Fibroblast of upper back skin (primary cell): ENCODE data around the gene ASCL1.
A peak's percentile ranks its signal among the peaks of the same experiment; 100 is the strongest.

Experiments used
- DNase-seq: peaks from one replicate; pipeline ENCODE4 v3.0.0-alpha.2; 2013

The ASCL1 gene

DNA sequence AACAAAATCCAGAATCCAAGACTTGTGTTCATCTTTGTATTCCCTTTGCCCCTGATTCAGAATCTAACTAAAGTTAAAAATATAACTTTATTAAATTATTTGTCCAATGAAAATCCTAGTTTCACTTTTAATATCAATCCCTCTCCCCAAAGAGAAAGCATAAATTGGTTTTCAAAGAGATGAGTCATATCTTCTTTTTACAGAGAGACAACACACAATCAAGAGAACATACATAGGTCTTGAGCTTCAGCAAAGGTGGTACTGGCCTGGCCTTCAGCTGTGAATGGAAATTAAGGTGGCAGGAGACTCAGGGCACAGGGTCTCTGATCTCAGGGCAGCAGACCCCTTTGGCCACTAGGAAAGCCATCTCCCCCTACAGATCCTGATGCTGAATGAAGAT, 4.3 kb upstream of the ASCL1 start:
- no peak for DNase-seq

DNA sequence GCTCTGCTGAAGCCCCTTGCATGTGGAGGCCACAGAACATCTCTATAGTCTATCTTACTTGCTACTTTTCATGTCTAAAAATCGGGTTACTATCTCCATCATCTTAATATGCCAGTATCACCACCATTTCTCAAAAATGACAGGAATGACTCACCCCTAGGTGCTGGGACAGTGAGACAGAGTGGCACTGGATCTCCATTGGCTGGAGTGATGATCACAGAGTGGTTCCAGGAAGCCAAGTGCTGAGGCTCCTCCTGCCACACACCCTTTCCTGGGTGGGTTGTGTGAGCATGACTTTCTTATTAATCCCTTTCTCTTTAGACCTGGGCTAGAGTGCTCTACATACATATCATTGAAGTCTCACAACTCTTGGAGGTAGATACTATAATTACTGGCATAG, 3.3 kb upstream of the ASCL1 start:
- DNase-seq: no peak

DNA sequence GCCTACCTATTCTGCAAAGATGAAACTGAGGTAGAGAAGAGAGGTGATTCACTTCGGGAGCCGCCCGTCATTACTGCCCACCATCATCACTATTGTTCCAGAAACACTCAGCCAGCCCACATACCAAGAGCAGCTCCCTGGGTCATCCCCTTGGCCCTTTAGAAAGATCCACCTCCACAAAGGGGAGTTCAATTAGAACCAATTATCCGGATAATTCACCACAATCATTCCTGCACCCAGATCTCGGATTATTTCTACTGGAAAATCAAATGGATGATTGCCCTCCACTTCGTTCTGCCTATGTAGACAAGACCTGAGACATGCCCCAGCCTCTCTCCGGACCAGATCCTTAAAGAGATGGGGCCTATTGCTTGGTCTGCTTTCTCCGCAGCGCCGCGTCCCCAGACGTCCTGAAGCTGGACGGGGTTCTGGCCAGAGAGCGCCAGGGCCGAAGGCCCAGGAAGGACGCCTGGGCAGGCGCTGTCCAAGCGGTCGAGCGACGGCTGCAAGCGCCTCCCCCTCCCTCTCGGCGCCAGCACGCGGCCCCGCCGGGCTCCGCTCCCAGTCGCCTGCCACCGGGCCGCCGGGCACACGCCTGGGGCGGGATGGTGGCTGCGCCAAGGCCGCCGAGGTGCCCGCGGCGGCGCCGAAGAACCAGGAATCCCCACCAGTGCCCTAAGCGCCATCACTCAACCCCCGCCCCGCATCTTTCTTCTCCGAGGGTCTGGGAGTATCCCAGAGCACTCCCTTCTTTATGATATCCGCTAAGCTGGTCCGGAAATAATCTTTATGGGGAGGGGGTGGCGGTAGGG, 1.3 kb upstream of the ASCL1 start:
- no peak for DNase-seq

DNA sequence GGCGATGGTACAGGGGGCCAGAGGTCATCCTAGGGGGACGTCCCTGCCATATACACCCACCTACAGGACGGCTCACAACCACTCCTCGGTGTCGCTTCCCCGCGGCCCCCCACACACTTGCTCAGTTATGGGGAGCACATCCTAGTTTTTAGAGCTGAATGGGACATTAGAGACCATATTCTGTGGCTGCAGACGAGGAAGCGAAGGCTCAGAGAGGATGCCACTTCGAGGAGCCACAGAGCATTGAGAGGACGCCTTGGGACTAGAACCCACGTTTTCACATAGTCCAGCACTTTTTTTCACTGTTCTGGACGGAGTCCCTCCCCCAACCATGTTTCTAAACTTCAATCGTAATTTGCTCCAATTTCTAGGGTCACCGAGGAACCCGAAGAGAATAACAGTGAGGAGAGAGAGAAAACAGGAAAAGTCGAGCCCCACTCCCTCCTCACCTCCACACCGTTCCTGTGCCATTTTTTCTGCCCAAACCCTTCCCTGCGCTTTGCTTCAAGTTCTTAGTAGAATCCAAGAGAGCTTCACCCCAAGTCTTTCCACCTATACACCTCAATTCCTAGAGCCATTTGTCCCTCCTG, 641 bp upstream of the ASCL1 start:
- no peak for DNase-seq

DNA sequence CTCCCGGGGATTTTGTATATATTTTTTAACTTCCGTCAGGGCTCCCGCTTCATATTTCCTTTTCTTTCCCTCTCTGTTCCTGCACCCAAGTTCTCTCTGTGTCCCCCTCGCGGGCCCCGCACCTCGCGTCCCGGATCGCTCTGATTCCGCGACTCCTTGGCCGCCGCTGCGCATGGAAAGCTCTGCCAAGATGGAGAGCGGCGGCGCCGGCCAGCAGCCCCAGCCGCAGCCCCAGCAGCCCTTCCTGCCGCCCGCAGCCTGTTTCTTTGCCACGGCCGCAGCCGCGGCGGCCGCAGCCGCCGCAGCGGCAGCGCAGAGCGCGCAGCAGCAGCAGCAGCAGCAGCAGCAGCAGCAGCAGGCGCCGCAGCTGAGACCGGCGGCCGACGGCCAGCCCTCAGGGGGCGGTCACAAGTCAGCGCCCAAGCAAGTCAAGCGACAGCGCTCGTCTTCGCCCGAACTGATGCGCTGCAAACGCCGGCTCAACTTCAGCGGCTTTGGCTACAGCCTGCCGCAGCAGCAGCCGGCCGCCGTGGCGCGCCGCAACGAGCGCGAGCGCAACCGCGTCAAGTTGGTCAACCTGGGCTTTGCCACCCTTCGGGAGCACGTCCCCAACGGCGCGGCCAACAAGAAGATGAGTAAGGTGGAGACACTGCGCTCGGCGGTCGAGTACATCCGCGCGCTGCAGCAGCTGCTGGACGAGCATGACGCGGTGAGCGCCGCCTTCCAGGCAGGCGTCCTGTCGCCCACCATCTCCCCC, 777 bp downstream of the ASCL1 start:
- peak; percentile 15 for DNase-seq

DNA sequence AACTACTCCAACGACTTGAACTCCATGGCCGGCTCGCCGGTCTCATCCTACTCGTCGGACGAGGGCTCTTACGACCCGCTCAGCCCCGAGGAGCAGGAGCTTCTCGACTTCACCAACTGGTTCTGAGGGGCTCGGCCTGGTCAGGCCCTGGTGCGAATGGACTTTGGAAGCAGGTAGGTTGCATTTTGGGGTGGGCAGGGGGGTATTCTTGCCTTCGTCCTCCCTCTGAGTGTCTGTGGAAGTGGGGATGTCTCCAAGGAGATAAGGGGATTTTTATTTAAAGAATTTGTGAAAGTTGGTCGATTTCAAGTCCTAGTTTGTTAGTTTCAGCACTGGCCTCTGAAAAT, 1.3 kb downstream of the ASCL1 start:
- DNase-seq: no peak

DNA sequence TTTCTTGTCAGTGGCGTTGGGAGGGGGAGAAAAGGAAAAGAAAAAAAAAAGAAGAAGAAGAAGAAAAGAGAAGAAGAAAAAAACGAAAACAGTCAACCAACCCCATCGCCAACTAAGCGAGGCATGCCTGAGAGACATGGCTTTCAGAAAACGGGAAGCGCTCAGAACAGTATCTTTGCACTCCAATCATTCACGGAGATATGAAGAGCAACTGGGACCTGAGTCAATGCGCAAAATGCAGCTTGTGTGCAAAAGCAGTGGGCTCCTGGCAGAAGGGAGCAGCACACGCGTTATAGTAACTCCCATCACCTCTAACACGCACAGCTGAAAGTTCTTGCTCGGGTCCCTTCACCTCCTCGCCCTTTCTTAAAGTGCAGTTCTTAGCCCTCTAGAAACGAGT, 1.9 kb downstream of the ASCL1 start:
- no peak for DNase-seq

DNA sequence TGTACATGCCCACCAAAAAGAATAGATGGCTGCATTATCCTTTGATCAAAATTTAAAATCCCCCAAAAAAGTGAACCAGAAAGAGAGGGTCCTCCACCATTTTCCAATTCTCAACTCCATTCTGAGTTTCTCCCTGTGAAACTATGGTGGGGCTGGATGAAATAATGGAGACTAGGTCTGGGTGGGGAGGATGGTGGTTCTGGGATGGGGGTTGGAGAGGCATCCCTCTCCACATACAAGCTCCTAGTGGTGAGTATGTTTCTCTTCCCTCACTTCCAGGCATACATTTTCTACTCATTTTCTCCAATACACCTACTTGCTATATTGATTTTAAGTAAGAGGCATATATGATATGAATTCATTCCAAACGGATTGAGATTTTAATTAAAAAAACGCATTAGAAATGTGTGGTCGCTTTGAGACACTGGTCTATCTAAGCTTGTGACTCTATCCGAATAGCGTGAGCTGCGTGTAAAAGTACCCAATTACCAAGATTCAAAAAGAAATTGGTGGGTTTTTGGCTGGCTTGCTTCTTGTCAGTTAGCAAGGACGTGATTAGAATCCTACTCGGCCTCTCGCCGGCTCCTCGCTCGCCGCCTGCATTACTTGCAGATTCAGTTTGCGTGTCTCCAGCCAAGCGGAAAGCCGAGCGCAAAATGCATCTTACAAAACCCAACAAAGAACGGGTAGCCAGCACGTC, 3.4 kb downstream of the ASCL1 start:
- DNase-seq: no peak

DNA sequence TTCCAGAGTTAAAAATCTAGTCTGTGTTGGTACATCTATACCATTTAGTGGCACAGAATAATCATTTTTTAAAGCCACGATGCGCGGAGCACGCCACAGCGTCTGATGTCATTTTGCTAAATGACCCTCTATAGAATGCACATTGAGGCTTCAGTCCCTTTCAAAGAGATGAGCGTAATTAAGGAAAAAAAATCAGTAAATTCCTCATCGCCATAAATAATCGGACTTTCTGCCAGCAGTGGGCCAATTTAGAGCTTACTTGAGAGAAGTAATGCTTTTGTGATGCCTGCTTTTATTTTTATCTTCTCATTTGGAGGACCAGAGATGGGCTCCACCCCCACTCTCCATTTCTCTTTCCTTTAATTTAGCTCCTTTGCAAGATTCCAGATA, 4.0 kb downstream of the ASCL1 start:
- no peak for DNase-seq

DNA sequence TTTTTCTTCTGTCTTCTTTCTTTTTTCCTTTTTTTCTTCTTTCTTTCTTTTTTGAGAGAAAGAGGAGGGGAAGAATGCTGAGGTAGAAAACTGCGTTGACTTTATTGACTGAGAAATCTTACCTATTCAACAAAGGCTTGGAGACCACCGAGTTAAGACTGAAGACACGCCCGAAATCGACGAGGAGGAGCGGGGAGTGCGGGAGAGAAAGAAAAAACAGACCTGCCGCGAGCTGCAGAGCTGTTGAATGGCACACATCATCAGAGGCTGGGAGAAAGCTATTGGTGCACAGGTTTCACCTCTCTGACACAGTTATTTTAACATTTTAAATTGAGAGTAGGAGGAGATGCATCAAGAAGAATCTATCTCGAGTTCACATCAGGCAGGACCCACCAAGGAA, 5.1 kb downstream of the ASCL1 start:
- no peak for DNase-seq

DNA sequence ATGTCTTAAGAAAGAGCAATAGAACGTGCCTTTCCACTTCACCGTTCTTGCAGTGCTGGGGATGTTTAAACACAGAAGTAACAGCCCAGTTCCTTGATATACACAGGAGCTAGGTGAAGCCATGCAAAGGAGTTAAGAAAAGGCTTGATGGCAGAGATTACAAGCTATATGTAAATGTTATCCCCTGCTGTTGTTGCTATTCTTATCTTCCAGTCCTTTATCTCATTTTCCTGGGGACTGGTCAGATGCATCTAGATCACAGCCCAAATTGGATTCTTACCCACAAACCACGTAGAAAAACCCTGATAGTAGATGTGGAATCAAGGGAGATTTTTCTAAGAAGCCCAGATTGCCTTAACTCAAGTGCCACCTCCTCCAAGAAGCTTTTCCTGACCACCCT, 5.5 kb downstream of the ASCL1 start:
- no peak for DNase-seq

DNA sequence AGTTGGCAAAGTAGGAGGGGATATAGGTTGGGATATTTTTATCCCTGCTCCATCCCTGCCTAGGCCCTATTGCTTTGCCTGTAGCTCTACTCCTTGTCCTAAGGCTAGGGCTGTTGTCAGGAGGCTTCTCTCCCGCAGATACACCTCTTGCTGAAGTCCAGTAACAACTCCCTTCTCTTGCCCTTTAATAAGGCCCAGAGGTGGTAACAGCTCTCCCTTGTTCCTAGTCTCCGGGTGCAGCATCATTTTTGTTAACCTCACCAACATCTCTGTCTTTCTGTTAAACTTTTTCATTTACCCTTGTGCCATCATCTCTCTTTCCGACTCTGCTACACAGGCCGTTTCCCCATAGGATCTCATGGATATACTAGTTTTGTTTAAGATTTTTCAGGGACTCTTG, 6.3 kb downstream of the ASCL1 start:
- DNase-seq: no peak

DNA sequence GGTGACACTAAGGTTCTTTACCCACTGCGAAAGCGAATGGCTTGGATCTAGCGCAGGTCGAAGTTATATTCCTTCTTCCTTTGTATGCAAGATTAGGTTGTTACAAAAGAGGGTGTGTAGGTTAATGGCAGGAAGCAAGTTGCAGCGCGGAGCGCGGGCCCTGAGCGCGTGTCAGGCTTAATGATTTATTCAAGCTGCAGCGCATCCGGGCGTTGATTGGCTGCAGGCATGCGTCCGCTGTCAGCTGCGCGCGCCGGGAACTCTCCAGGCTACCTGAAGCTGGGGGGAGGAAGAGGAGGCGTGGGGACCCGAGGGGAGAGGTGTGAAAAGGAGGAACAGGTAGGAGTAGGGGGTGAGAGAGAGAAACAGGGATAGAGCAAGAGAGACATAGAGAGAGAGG, 7.4 kb downstream of the ASCL1 start:
- no peak for DNase-seq

DNA sequence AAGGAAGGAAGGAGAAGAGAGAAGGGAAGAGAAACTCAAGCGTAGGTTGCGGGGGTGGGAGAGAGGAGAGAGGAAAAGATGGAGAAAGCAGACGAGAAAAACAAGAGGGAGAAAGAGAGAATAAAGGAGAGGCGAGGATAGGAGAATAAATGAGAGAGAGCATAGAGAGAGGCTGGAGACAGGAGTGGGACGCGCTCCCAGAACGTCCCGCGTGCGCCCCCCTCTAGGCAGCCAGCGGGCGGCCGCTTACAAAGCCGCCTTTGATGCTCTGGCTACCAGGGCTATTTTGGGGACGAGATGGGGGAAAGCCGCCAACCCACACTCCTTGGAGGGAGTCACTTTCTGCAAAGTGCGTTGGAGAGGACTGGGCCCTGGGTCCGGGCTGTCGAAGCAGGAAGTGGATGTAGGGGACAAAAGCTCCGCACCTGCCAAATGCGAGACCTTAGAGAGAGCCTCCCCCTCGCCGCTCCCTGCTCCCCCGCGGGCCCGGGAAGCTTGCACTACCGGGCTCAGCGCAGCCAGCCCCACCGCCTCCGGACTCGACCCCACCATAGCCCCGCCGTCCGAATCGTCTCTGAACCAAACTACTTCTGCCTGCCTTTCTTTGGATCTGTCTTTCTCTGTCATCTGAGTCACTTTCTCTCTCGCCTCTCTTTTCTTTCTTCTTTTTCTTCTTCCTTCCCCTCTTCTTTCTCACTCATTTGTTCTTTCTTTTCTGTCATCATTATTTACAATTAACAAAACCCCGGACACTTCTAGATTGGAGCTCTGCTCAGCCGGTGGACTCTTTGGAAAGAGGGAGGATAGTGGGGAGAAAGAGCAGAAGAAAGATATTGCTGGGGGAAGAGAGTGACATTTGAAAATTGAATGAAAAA, 8.0 kb downstream of the ASCL1 start:
- no peak for DNase-seq

DNA sequence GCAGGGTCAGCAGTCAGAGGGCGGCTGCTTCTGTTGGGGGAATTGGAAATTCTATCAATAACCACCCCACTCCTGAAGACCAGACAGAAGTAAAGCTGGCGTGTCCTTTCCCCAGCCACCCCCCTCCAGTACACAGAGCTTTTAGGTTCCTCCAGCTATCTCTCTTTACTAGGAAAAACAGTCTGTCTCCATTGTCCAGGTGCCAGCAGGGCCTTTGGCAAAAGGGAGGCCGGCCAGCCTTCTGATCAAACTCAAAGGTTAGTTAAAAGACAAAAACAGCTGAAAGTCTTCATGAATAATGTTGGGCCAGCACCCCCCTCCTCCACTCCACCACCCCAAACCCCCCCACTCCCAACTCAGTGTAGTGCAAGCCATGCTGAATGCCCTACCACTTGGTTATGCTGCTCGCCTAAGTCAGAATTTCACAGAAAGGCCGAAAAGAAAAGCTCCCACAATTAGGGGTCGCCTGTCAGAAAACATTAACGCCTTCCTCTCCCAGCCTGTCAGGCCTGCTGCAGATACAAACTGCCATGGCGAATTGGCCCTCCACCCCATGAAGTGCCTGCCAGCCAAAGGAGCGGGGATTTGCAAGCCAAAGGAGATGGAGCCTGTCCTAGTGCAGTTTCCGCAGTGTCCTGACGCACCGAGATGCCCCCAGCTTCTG, 8.9 kb downstream of the ASCL1 start:
- DNase-seq: no peak

DNA sequence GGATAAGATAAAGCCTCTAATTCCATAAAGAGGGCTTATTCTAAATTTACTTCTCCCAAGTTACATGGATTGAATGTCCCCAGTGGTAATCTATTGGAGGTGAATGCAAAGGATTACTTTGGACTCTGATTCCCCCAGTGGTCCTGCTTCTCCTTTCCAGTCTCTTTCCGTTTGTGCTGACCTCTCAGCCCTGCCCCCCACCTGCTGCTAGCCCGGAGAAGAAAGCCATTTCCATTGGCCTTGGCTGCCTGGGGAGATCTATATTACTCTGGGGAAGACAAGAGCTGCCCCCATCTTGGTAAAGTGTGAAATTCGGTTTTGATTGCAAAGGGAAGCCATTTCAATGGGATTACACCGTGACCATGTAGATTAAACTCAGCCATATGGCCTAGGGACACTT, 13.3 kb downstream of the ASCL1 start:
- DNase-seq: no peak

DNA sequence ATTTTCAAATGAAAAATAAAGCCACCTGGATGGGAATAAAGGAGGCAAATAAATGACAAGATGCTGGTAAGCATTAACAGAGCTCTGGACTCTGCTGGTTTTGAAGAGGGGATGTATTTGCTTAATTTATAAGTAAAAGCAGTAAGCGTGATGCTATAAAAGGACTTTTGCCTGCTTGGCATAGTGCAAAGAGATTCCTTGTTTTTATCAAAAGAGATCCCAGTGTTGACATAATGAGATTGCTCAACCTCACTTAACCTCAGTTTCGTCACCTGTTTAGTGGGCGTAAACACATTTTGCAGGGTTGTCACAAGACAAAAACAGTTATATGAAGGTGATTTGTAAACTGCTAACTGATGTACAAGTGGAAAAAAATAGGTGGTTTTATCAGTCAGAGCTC, 13.8 kb downstream of the ASCL1 start:
- no peak for DNase-seq

DNA sequence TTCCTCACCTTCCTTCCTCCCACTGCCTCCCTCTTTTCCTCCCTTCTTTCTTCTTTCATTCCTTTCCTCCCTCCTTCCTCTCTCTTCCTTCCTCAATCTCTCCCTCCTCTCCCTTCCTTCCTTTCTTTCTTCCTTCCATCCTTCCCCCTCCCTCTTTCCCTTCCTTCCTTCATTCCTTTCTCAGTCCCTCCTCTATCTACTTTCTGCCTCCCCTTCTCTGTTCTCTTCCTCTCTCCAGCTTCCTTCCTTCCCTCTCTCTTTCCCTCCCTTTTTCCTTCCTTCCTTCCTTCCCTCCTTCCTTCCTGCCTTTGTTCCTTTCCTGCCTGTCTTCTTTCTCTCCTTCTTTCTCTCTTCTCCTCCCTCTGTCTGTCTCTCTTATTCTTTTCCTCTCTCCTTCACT, 16.1 kb downstream of the ASCL1 start:
- DNase-seq: no peak

DNA sequence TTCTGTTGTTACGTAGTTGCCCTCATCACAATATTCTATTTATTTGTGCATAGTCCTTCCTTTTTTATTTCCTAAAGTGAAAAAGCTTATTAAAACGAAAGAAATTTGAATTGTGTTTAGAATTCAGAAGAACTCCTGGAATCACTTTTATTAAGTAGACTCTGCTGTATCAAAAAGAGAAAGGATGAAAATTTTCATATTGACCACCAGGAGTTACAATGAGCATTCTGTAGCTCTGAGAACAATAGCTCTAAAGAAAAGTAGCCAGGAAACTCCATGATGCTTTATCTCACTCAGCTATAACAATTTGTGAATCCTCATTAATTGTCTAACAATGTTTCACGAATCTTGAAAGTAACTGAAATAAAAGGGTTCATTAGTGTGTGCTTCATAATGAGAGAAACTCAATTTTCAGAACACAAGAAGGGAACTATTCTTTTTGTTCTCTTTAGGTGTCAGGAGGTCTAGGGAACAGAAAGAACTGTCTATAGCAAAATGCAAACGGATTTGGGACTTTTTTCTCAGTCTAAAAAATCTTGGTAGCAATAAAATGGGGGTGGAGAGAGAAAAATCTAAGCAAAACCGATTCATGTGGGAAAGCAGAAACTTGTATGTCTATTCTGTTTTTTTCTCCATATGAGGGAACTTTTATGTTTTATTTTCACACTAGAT, 19.3 kb downstream of the ASCL1 start:
- DNase-seq: no peak

DNA sequence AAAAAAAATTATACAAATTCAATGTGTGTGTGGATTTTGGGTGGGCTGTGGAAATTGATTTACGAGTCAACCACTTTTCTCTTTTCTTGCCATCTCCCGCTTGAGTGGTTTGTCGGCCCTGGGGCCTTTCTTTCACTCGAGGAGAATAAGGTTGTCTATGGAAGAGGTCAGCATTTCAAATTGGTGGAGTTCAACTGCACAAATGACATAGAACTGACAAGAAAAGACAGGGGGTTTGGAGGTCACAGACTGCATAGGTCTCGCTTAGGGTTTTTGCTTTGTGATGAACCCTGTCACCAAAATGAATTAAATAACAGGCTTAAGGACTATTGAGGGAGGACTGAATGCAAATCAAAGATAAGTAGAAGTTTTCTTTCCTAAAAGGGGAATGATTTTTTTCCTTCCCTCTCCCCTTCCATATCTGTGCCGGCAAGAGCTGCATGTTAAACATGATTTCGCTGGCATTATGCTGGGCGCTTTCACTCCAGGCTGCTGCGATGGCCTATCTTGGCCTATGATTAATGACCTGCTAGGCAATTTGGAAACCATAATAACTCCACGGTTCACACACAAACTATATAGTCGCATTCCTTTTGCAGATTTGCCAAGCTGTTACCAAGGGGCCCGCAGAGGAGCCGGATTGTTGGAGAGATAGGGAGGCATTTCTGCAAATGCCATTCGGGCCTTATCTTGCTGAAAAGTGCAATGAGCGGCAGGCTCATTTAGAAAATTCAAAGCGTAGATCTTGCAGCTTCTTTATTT, 20.7 kb downstream of the ASCL1 start:
- DNase-seq: no peak

DNA sequence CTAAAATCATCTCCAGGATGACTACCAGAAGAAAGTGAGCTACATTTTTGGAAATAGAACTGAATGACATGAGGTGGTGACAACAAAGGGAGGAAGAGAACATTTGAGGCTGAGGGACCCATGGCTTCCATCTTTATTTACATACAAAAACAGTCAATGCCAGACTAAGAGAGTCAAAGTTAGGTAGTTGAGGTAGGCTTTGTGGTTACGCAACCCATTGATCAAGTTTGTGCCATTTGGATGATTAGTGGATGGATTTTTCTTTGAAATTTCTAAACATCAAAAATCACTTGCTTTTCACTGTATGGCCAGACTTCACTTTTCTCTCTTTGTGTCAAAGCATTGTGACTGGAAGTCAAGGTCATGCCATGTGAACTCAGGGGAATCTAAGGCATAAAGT, 22.9 kb downstream of the ASCL1 start:
- no peak for DNase-seq
